T47D (cell line): Measurements from ENCODE around the gene ANXA11.

ENCODE experiments used
- DNase-seq, 2 experiments: peaks; one replicate each; pipeline versions ENCODE4 v3.0.0 to v3.0.0-alpha.2; 2011 to 2012; ENCODE audit warnings: low read depth in 1 of 2, low spot score in 1 of 2
- JUND ChIP-seq: IDR thresholded peaks from 2 replicates; pipeline ENCODE4 v1.6.1; 2012; ENCODE audit warnings: low read depth
- in situ Hi-C: cut with HindIII; loops from 2 replicates; pipeline ENCODE4 v1.10.0; 2016; ENCODE audit warnings: low sequenced_read_pairs, low pct_unique_long_range_greater_than_20kb

Gene ANXA11

DNA sequence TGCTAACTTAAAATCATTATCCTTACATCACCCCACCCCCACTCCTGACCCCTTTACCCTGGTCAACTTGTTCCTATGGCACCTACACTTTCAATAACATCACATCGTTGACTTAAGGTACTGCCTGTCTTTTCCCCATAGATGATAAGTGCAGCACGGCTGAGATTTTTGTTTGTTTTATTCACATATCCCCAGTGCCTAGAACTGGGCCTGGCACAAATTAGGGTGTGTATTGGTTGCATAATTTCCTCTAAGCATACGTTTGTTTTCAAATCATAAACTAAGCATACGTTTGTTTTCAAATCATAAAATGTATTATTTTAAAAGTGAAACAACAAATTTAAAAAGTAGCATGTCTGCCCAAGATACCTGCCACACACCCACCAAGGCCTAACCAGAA is 35.3 kb downstream of the ANXA11 start:
- no peak for DNase-seq
- TF ChIP-seq JUND: no peak
- in situ Hi-C loops: no loop called here

DNA sequence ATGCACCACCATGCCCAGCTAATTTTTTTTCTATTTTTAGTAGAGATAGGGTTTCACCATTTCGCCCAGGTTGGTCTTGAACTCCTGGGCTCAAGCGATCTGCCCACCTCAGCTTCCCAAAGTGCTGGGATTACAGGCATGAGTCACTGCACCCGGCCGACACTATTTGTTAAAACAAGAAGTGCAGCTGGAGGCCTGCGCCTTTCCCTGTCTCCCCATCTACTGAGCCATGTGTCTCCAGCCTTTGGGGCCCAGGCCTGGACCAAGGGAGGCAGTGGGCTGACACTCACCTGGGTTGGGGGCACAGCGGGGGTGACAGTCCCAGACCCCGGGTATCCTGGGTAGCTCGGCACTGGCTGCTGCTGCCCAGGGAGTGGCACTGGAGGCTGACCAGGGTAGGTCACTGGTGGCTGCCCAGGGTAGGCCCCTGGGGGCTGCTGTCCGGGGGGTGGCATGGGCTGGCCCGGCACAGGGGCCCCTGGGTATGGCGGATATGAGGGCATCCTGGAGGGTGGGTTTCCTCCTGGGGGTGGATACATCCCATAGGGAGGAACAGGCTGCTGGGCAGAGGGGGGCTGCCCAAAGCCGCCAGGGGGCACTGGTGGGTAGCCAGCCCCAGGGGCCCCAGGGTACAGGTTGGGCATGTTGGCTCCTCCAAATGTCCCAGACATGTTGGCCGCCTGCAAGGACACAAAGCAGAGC is 36.5 kb downstream of the ANXA11 start:
- no peak for DNase-seq
- no peak for TF ChIP-seq JUND
- in situ Hi-C loops: no loop called here

GRCh38 chr10:80168162-80168511 is 37.2 kb downstream of the ANXA11 start:
- in situ Hi-C loops: no loop called here
- no peak for TF ChIP-seq JUND
- DNase-seq: no peak

DNA sequence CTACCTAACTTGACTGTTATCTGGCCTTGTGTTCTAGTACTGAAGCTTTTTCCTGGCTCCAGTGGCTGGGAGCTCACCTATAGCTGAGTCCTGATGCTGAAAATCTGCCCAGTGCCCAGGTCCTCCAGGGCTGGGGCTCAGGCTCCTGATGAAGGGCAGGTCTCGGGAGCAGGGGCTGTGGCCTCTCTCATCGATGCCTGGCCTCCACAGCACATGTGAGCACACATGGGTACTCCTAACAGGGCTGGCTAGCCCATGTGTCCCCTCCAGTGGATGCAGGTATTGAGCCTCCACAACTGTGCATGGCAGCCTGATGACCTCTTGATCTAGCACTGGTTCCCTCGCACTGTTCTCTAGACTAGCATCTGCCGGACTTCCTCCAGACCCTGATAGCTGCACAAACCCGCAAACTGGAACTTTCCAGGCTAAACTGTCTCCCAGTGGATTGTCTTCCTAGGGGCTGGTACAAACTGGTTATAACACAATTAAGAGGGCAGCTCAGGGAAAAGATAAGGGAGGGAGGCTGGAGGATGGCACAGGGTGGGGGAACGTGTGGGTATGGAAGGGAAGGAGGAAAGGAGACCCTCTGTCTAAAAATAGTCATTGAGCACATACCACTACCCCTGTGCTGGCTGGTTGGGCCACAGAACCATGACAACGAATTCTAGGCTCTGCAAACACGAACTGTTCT is 37.7 kb downstream of the ANXA11 start:
- DNase-seq: no peak
- in situ Hi-C loops: no loop called here
- TF ChIP-seq JUND: no peak

DNA sequence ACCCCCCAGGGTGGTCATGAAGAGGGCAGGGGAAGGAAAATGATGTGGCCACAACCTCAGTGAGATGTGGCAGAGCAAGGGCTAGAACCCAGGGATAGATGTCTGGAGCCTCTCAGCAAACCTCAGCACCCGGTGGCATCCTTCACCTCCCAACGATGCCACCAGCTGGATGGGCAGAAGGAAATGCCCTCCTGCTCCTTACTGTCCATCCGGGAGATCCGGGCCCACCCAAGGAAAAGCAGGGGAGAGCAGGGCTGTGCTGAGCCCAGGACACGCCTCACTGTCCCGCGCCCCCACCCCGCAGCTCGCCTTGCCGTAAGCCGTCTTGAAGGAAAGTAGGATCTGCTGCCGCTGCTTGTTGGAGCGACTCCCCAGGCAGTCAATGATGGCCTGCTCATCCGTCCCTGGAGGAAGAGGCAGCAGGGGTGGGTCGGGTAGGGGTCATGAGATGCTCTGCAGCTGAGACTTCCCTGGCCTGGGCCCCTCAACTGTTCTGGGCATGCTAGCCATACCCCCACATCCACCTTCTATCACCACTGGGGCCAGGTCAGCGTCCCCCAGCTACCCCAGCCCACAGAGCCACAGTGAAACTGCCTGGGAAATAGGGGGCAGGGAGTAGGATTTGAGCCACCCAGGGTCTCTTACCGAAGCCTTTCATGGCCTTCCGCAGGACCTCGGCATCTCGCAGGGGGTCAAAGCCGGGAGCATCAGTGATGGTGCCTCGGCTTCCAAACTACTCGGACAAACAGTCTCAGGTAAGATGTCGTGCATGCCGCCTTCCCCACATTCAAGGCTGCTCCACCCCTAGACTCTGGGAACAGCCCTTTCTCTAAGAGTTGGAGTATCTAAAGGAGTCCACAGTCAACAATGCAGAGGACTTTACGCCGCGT is 38.5 kb downstream of the ANXA11 start:
- TF ChIP-seq JUND: no peak
- in situ Hi-C loops: no loop called here
- DNase-seq: no peak

- in situ Hi-C loops: no loop called here
- no peak for DNase-seq
- TF ChIP-seq JUND: no peak
These were observed 40.2 kb downstream of the ANXA11 start for GRCh38 chr10:80165173-80165572.

GRCh38 chr10:80164596-80164995 is 40.7 kb downstream of the ANXA11 start:
- no peak for DNase-seq
- no peak for TF ChIP-seq JUND
- in situ Hi-C loops: no loop called here

- no peak for TF ChIP-seq JUND
- no peak for DNase-seq
These were observed 41.5 kb downstream of the ANXA11 start for GRCh38 chr10:80163741-80164341.

DNA sequence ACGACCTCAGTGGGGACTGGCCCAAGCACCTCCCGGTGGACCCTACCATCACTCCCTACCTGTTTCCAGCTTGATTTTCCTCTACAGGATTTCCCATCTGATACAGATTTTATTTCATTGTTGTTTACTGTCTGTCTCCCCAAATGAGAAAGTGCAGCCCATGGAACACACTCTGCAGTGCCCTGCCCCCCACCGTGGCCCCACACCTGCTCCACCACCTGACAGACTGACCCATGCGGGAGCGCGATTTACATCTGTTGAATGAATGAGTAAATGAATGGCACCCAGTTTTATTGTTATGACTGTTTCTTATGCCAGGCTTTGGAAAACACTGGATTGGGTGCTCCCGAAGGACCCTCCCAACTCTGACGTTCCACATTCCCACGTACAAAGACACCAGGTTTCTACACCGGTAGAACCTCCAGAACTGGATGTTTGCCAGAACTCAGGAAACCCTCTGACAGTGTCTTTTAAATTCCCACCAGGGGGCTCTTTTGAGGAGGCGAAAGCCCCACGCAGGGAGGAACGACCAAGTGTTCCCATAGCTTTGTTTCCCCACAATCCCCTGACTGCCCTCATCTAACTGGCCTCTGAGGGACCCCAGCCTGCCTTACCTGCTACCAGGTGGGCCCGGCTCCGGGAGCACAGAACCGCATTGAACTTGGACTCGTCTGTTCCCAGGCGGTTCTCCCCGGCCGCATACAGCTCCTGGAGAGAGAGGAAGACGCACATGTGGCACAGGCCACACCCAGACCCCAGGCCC is 43.8 kb downstream of the ANXA11 start:
- no peak for DNase-seq
- in situ Hi-C loops: no loop called here
- no peak for TF ChIP-seq JUND

More at GRCh38 chr10:80163741-80164341, 41.5 kb downstream of the ANXA11 start:
- in situ Hi-C loops: no loop called here

DNA sequence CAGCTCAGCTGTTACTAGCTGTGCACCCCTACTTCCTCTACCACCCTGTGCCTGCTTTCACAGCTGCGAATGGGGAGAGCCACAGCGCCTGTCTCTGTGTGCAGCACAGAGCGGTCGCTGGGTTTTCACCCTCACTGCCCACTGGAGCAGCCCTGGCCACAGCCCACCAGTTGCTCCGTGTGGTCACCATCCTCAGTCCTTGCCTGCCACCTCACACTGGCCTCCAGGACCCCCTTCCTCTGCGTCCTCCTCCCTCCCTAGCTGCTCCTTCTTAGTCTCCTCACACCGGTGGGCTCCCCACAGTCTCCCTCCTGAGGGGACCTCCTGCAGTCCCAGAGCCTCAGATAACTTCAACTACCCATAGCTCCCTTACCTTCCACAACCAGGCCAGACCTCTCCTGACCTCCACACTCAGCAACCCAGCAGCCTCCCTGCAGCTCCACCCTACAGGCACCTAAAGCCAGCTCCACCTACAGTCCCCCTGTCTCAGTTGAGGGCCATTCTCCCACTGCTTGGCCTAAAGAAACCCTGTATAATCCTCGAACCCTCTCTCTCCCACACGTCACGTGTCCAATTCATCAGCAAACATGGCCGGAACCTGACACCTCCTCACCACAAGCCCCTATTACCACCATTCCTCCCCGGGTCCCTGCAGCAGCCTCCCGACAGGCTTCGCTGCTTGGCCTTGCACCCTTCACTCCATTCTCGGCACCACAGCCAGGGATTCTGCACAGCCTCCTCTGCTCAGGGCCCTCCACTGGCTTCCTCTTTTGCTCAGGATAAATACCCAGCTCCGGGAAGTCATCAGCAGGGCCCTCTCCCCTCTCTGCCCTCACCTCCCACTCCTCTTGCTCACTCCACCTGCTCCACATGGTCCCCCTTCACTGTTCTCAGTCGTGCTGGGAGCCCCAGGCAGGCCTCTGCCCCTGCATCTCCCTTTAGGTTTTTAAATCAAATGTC is 44.7 kb downstream of the ANXA11 start:
- DNase-seq: no peak
- TF ChIP-seq JUND: no peak
- in situ Hi-C loops: no loop called here
